ENCODE data around the gene EGFL8.

- no peak for TF ChIP-seq CTCF (IDR thresholded peaks at IDR 0.05)
- TF ChIP-seq EZH2phosphoT487 (IDR thresholded peaks at IDR 0.05), result no peak
- no peak for TF ChIP-seq EZH2 (IDR thresholded peaks at IDR 0.05)
These were observed 14.4 kb downstream of the EGFL8 start for GRCh38 chr6:32178547-32179440.
